ENCODE measurements around the gene MYOF.
"Not testable (repeated sequence)": the region's sequence is repeated elsewhere in the genome, so short reads cannot be mapped to it uniquely, and the experiment has no call there.

The MYOF gene

GRCh38 chr10:93481637-93482144 is 443 bp downstream of the MYOF start:
- DNase-seq = no peak

GRCh38 chr10:93478873-93479272 is 3.3 kb downstream of the MYOF start:
- DNase-seq = no peak

GRCh38 chr10:93476756-93477155 is 5.4 kb downstream of the MYOF start:
- no peak for DNase-seq

- DNase-seq = no peak
These were observed 6.3 kb downstream of the MYOF start for GRCh38 chr10:93475871-93476270.

GRCh38 chr10:93475227-93475626 is 6.9 kb downstream of the MYOF start:
- no peak for DNase-seq

- DNase-seq = no peak
These were observed 8.2 kb downstream of the MYOF start for GRCh38 chr10:93473804-93474472.

- no peak for DNase-seq
These were observed 9.0 kb downstream of the MYOF start for GRCh38 chr10:93473161-93473560.

GRCh38 chr10:93471110-93471651 is 11.0 kb downstream of the MYOF start:
- no peak for DNase-seq

- no peak for DNase-seq
These were observed 12.7 kb downstream of the MYOF start for GRCh38 chr10:93469454-93469853.

GRCh38 chr10:93468461-93469213 is 13.5 kb downstream of the MYOF start:
- peak; percentile 34 for DNase-seq

GRCh38 chr10:93467635-93468034 is 14.5 kb downstream of the MYOF start:
- not testable (repeated sequence) for DNase-seq

GRCh38 chr10:93465806-93466675 is 16.1 kb downstream of the MYOF start:
- no peak for DNase-seq

- DNase-seq = no peak
These were observed 17.3 kb downstream of the MYOF start for GRCh38 chr10:93464776-93465388.

- DNase-seq = no peak
These were observed 18.2 kb downstream of the MYOF start for GRCh38 chr10:93463723-93464476.

- peak; percentile 69 for DNase-seq
These were observed 19.3 kb downstream of the MYOF start for GRCh38 chr10:93462881-93463280.

GRCh38 chr10:93462371-93462770 is 19.8 kb downstream of the MYOF start:
- DNase-seq = no peak

- no peak for DNase-seq
These were observed 20.3 kb downstream of the MYOF start for GRCh38 chr10:93461807-93462178.

- DNase-seq = no peak
These were observed 20.9 kb downstream of the MYOF start for GRCh38 chr10:93461109-93461806.

GRCh38 chr10:93459466-93459865 is 22.7 kb downstream of the MYOF start:
- DNase-seq = no peak

GRCh38 chr10:93458821-93459257 is 23.3 kb downstream of the MYOF start:
- peak; percentile 39 for DNase-seq

- DNase-seq = no peak
These were observed 24.6 kb downstream of the MYOF start for GRCh38 chr10:93457511-93457910.

All from stimulated activated CD4-positive, alpha-beta T cell treated with anti-CD3 and anti-CD28 coated beads, Interleukin-15, amount 100 ng/mL, for 24 hours (primary cell).